WTC11 (cell line): ENCODE measurements around the gene SMIM20. TPM values are rescaled to one million over a fixed set of nuclear protein-coding genes. Genes with fewer than 3 reads are reported as not detected.

ENCODE experiments used
- ATAC-seq: fragments of 200-7000 bp; cut with Tn5 transposase; 2 replicates; pipeline ENCODE4 v1.10.0; 2021; ENCODE audit warnings: mild to moderate bottlenecking, moderate library complexity
- CTCF ChIA-PET: fragments of 300-600 bp; sonication (Branson Sonifier 250); formaldehyde crosslinking; loops from one replicate; lab custom pipeline; 2021; ENCODE audit warnings: antibody characterized with exemption; lab: Charles Lee
- POLR2A ChIA-PET: fragments of 350-600 bp; sonication (Branson Sonifier 250); formaldehyde crosslinking; loops from one replicate; lab custom pipeline; 2021; ENCODE audit warnings: antibody characterized with exemption; lab: Charles Lee
- DNase-seq: peaks from one replicate; pipeline ENCODE4 v3.0.0; 2021; ENCODE audit warnings: low spot score
- H3K27ac Mint-ChIP-seq: 2 replicates; pipeline ENCODE4 v1.8.0; 2021; ENCODE audit warnings: mixed read lengths
- H3K27me3 Mint-ChIP-seq: 2 replicates; pipeline ENCODE4 v1.8.0; 2021; ENCODE audit warnings: low read depth, mild to moderate bottlenecking, moderate library complexity, mixed read lengths
- H3K36me3 Mint-ChIP-seq: 2 replicates; pipeline ENCODE4 v1.8.0; 2021; ENCODE audit warnings: mixed read lengths
- H3K4me1 Mint-ChIP-seq: 2 replicates; pipeline ENCODE4 v1.8.0; 2022; ENCODE audit warnings: mixed read lengths
- H3K4me3 Mint-ChIP-seq: 2 replicates; pipeline ENCODE4 v1.8.0; 2021; ENCODE audit warnings: mild to moderate bottlenecking, moderate library complexity, mixed read lengths
- H3K9me3 Mint-ChIP-seq: 2 replicates; pipeline ENCODE4 v1.8.0; 2021; ENCODE audit warnings: mixed read lengths
- E2F5 ChIP-seq: sonication (generic); formaldehyde crosslinking; IDR thresholded peaks from 2 replicates; pipeline ENCODE4 v1.8.1; 2022; ENCODE audit warnings: mild to moderate bottlenecking, moderate library complexity, missing genetic modification reagents
- EMX1 ChIP-seq: fragments of 250-450 bp; sonication (Bioruptor Pico); IDR thresholded peaks from 2 replicates; pipeline ENCODE4 v1.8.0; 2021; ENCODE audit warnings: mild to moderate bottlenecking
- NR2C2 ChIP-seq: sonication (generic); formaldehyde crosslinking; IDR thresholded peaks from 2 replicates; pipeline ENCODE4 v1.8.0; 2022; ENCODE audit warnings: mild to moderate bottlenecking, missing genetic modification reagents
- RELA ChIP-seq: sonication (generic); formaldehyde crosslinking; IDR thresholded peaks from 2 replicates; pipeline ENCODE4 v1.8.1; 2022; ENCODE audit warnings: missing genetic modification reagents, mild to moderate bottlenecking, borderline replicate concordance
- RORB ChIP-seq: fragments of 250-450 bp; sonication (Bioruptor Pico); IDR thresholded peaks from 2 replicates; pipeline ENCODE4 v1.9.0; 2021; ENCODE audit warnings: mild to moderate bottlenecking
- SOX15 ChIP-seq: fragments of 250-450 bp; sonication (Bioruptor Pico); IDR thresholded peaks from 2 replicates; pipeline ENCODE4 v1.9.0; 2021; ENCODE audit warnings: mild to moderate bottlenecking
- ZMAT4 ChIP-seq: fragments of 250-450 bp; sonication (Bioruptor Pico); IDR thresholded peaks from 2 replicates; pipeline ENCODE4 v1.9.0; 2021; ENCODE audit warnings: mild to moderate bottlenecking
- ZNF317 ChIP-seq: sonication (generic); formaldehyde crosslinking; IDR thresholded peaks from 2 replicates; pipeline ENCODE4 v1.8.1; 2023; ENCODE audit warnings: low read depth, mild to moderate bottlenecking, moderate library complexity, missing genetic modification reagents, borderline replicate concordance
- ZSCAN18 ChIP-seq: fragments of 250-450 bp; sonication (Bioruptor Pico); IDR thresholded peaks from 2 replicates; pipeline ENCODE4 v2.1.2; 2022; ENCODE audit warnings: mild to moderate bottlenecking, moderate library complexity
- total RNA-seq: library from RNA; stranded (reverse); gene quantifications from 3 replicates; pipeline ENCODE4 v1.2.3, GENCODE V29; 2021
- TF ChIP-seq, protein P1 (sequence below): fragments of 250-450 bp; sonication (Bioruptor Pico); IDR thresholded peaks from 2 replicates; pipeline ENCODE4 v1.9.0; 2021; ENCODE audit warnings: mild to moderate bottlenecking, borderline replicate concordance
- TF ChIP-seq, protein P2 (sequence below): sonication (generic); formaldehyde crosslinking; IDR thresholded peaks from 2 replicates; pipeline ENCODE4 v1.8.0; 2022; ENCODE audit warnings: mild to moderate bottlenecking, missing genetic modification reagents
- TF ChIP-seq, protein P3 (sequence below): sonication (generic); formaldehyde crosslinking; IDR thresholded peaks from 2 replicates; pipeline ENCODE4 v1.8.1; 2022; ENCODE audit warnings: low read depth, missing genetic modification reagents, borderline replicate concordance

The SMIM20 gene
- total RNA-seq, 1 experiment from 2014 or later, result 39.4 TPM

- Mint-ChIP-seq H3K4me3 (no peak overlapping the region), H3K4me1 (no peaks in the 10 kb centered on the region)
- no peak for DNase-seq
- TF ChIP-seq RELA (CRISPR knock-in tag) (no peak), RORB (no peak), SOX15 (CRISPR knock-in tag) (no peak), EMX1 (CRISPR knock-in tag) (no peak), ZMAT4 (CRISPR knock-in tag) (no peak)
- TF ChIP-seq, protein P1, sequence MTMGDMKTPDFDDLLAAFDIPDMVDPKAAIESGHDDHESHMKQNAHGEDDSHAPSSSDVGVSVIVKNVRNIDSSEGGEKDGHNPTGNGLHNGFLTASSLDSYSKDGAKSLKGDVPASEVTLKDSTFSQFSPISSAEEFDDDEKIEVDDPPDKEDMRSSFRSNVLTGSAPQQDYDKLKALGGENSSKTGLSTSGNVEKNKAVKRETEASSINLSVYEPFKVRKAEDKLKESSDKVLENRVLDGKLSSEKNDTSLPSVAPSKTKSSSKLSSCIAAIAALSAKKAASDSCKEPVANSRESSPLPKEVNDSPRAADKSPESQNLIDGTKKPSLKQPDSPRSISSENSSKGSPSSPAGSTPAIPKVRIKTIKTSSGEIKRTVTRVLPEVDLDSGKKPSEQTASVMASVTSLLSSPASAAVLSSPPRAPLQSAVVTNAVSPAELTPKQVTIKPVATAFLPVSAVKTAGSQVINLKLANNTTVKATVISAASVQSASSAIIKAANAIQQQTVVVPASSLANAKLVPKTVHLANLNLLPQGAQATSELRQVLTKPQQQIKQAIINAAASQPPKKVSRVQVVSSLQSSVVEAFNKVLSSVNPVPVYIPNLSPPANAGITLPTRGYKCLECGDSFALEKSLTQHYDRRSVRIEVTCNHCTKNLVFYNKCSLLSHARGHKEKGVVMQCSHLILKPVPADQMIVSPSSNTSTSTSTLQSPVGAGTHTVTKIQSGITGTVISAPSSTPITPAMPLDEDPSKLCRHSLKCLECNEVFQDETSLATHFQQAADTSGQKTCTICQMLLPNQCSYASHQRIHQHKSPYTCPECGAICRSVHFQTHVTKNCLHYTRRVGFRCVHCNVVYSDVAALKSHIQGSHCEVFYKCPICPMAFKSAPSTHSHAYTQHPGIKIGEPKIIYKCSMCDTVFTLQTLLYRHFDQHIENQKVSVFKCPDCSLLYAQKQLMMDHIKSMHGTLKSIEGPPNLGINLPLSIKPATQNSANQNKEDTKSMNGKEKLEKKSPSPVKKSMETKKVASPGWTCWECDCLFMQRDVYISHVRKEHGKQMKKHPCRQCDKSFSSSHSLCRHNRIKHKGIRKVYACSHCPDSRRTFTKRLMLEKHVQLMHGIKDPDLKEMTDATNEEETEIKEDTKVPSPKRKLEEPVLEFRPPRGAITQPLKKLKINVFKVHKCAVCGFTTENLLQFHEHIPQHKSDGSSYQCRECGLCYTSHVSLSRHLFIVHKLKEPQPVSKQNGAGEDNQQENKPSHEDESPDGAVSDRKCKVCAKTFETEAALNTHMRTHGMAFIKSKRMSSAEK, result no peak
- TF ChIP-seq, protein P2, sequence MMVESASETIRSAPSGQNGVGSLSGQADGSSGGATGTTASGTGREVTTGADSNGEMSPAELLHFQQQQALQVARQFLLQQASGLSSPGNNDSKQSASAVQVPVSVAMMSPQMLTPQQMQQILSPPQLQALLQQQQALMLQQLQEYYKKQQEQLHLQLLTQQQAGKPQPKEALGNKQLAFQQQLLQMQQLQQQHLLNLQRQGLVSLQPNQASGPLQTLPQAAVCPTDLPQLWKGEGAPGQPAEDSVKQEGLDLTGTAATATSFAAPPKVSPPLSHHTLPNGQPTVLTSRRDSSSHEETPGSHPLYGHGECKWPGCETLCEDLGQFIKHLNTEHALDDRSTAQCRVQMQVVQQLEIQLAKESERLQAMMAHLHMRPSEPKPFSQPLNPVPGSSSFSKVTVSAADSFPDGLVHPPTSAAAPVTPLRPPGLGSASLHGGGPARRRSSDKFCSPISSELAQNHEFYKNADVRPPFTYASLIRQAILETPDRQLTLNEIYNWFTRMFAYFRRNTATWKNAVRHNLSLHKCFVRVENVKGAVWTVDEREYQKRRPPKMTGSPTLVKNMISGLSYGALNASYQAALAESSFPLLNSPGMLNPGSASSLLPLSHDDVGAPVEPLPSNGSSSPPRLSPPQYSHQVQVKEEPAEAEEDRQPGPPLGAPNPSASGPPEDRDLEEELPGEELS (CRISPR knock-in tag), result no peak
- TF ChIP-seq, all 79 proteins: peak for 0
- no peak for ATAC-seq
- H3K36me3 Mint-ChIP-seq, result no peaks in the 10 kb centered on the region
- ChIA-PET CTCF (interaction anchor here (1.0 to 1.4 kb wide), 2 partner anchors 10 to 18 kb away, joined by 4 to 5 read pairs; no protein-coding TSS in a partner anchor), POLR2A (no interaction called here)
- no peak overlapping the region for H3K27ac Mint-ChIP-seq
- no peaks in the 10 kb centered on the region for H3K27me3 Mint-ChIP-seq
- peaks cover 14% of the 10 kb centered on the region for H3K9me3 Mint-ChIP-seq
Measured at GRCh38 chr4:25943312-25943711, 29.3 kb downstream of the SMIM20 start.

DNA sequence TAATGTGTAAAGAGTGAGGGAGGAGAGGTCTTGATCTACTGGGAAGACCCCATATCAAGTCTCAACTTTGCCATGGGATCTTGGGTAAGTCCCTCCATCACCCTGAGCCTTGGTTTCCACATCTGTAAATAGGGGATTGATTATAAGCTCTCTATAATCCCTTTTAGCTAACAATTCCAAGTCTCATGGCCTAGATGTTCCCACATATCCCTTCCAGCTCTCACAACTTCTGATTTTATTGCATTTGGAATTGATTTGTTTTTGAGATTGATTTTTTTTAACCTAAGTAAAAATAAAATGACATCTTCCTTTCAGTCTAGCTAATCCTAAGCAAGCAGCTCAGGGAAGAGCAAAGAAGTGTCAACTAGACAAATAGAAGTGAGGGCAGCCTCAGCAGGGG is 29.8 kb downstream of the SMIM20 start:
- Mint-ChIP-seq H3K9me3 (peaks cover 13% of the 10 kb centered on the region), H3K36me3 (no peaks in the 10 kb centered on the region), H3K4me1 (peaks cover 2% of the 10 kb centered on the region), H3K27me3 (no peaks in the 10 kb centered on the region), H3K4me3 (no peak overlapping the region), H3K27ac (no peak overlapping the region)
- POLR2A ChIA-PET, result no interaction called here
- TF ChIP-seq, protein P3, sequence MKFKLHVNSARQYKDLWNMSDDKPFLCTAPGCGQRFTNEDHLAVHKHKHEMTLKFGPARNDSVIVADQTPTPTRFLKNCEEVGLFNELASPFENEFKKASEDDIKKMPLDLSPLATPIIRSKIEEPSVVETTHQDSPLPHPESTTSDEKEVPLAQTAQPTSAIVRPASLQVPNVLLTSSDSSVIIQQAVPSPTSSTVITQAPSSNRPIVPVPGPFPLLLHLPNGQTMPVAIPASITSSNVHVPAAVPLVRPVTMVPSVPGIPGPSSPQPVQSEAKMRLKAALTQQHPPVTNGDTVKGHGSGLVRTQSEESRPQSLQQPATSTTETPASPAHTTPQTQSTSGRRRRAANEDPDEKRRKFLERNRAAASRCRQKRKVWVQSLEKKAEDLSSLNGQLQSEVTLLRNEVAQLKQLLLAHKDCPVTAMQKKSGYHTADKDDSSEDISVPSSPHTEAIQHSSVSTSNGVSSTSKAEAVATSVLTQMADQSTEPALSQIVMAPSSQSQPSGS (CRISPR knock-in tag), result no peak
- TF ChIP-seq ZSCAN18 (CRISPR knock-in tag) (no peak), ZNF317 (CRISPR knock-in tag) (no peak), NR2C2 (no peak), E2F5 (CRISPR knock-in tag) (no peak)
- DNase-seq, result no peak
- ATAC-seq, result no peak
- CTCF ChIA-PET, result interaction anchor here (1.0 to 1.4 kb wide), 2 partner anchors 10 to 18 kb away, joined by 4 to 5 read pairs; no protein-coding TSS in a partner anchor
